IMR-90 (cell line): ENCODE measurements around the gene SELENOO.

Experiments
- BHLHE40 ChIP-seq: fragments of 150-350 bp; IDR thresholded peaks from 2 replicates; pipeline ENCODE4 v1.6.1; 2016; ENCODE audit warnings: mild to moderate bottlenecking, low read depth, low read length
- CTCF ChIP-seq: conservative IDR thresholded peaks from 2 replicates; pipeline ENCODE4 v1.5.1; 2012; ENCODE audit warnings: mild to moderate bottlenecking, low read depth, low read length, improper control_type of control experiment
- USF2 ChIP-seq: fragments of 150-350 bp; IDR thresholded peaks from 2 replicates; pipeline ENCODE4 v1.6.1; 2017; ENCODE audit warnings: mild to moderate bottlenecking, antibody characterized with exemption, low read length, low read depth

GRCh38 chr22:50259302-50259701 lies 58.5 kb downstream of the SELENOO start:
- TF ChIP-seq BHLHE40 (no peak), CTCF (no peak), USF2 (no peak)
